Lung (tissue), 12 donors: ENCODE data around the gene PRKN. TPM values are rescaled to one million over a fixed set of nuclear protein-coding genes. Genes with fewer than 3 reads are reported as not detected.

Experiments used
- ATAC-seq: fragments of 200-7000 bp; cut with Tn5 transposase; one replicate; pipeline ENCODE4 v1.9.1; 2020; ENCODE audit warnings: moderate number of reproducible peaks; ENCODE audit not compliant: insufficient read depth, low FRiP score
- DNase-seq, 3 donors: peaks; one replicate each; pipeline ENCODE4 v3.0.0-alpha.2; 2013 to 2017
- H3K27ac ChIP-seq, 2 donors: one replicate each; pipeline ENCODE4 v1.5.1; 2013; ENCODE audit warnings: mild to moderate bottlenecking in 2 of 2, moderate library complexity in 2 of 2, control low read depth in 1 of 2, inconsistent platforms in 1 of 2, low read depth in 1 of 2, low read length in 1 of 2
- H3K27me3 ChIP-seq, 3 donors: one replicate each; pipeline ENCODE4 v1.5.1; 2013; ENCODE audit warnings: low read length in 2 of 3; ENCODE audit not compliant: control insufficient read depth in 3 of 3, insufficient read depth in 3 of 3
- H3K36me3 ChIP-seq, 4 donors: one replicate each; pipeline ENCODE4 v1.5.1; 2013; ENCODE audit warnings: low read length in 4 of 4, mild to moderate bottlenecking in 1 of 4, moderate library complexity in 1 of 4; ENCODE audit not compliant: control insufficient read depth in 4 of 4, insufficient read depth in 4 of 4
- H3K4me1 ChIP-seq, 5 donors: one replicate each; pipeline ENCODE4 v1.5.1; 2013; ENCODE audit warnings: low read length in 5 of 5, mild to moderate bottlenecking in 2 of 5, moderate library complexity in 1 of 5; ENCODE audit not compliant: control insufficient read depth in 5 of 5, insufficient read depth in 5 of 5
- H3K4me3 ChIP-seq: one replicate; pipeline ENCODE4 v1.5.1; 2013; ENCODE audit warnings: mild to moderate bottlenecking, control low read depth, moderate library complexity
- H3K9ac ChIP-seq, 2 donors: one replicate each; pipeline ENCODE4 v1.5.1; 2013; ENCODE audit warnings: low read length in 2 of 2, control low read depth in 1 of 2; ENCODE audit not compliant: insufficient read depth in 1 of 2
- H3K9me3 ChIP-seq, 4 donors: one replicate each; pipeline ENCODE4 v1.5.1; 2013; ENCODE audit warnings: low read length in 3 of 4, mild to moderate bottlenecking in 1 of 4, moderate library complexity in 1 of 4; ENCODE audit not compliant: control insufficient read depth in 4 of 4, insufficient read depth in 3 of 4
- CTCF ChIP-seq: IDR thresholded peaks from 2 replicates; pipeline ENCODE4 v1.5.1; 2012; ENCODE audit warnings: mild to moderate bottlenecking; ENCODE audit errors: control extremely low read depth, extremely low read depth
- WGBS, 2 donors: extraction: QIAGEN DNeasy Blood & Tissue Kit; methylation state at CpG; one replicate each; pipeline ENCODE4 v1.1.7; 2013; 5-methylcytosine and 5-hydroxymethylcytosine counted together
- polyA plus RNA-seq, 2 donors: library from polyadenylated mRNA; stranded (reverse); fragments of 200-250 nt; gene quantifications; one replicate each; pipeline ENCODE4 v1.2.1, GENCODE V29; 2013
- total RNA-seq, 2 donors: library from RNA; depleted of rRNA in 1 of 2; stranded (reverse); fragments of >200 nt in 1 of 2; gene quantifications; one replicate each; pipeline ENCODE4 v1.2.1, GENCODE V29; 2014 to 2021
- donor health status: control.
- donor health status: control.
- donor health status: Bipolar disorder and iron deficiency.
- donor health status: healthy.
- donor health status: DM: yes; HTN: yes; CAD: no.

PRKN gene
- total and polyA plus RNA-seq, 4 donors = 0.27 to 11.2 (median 3.1) TPM

- Histone ChIP-seq H3K4me3 (no peak overlapping the region), H3K4me1 (no peaks in the 10 kb centered on the region), H3K9me3 (peaks cover 0 to 12% (median 2%) of the 10 kb centered on the region in 4 donors), H3K36me3 (no peaks in the 10 kb centered on the region), H3K9ac (no peak overlapping the region), H3K27me3 (no peaks in the 10 kb centered on the region), H3K27ac (no peak overlapping the region)
- no peak for TF ChIP-seq CTCF
- WGBS, 2 donors = 83 to 89% methylated on average over 8 of the region's 8 CpGs
- no peak for DNase-seq
- no peak for ATAC-seq
Measured at GRCh38 chr6:161401587-161402309, 1325.8 kb downstream of the PRKN start.

- no peak overlapping the region for H3K9ac ChIP-seq
- no peak overlapping the region for H3K4me3 ChIP-seq
- H3K27ac ChIP-seq = no peak overlapping the region
- DNase-seq (no peak), ATAC-seq (no peak)
- no peaks in the 10 kb centered on the region for H3K27me3 ChIP-seq
- TF ChIP-seq CTCF = no peak
- WGBS, 2 donors = 76 to 83% methylated on average over 5 of the region's 5 CpGs
- no peaks in the 10 kb centered on the region for H3K36me3 ChIP-seq
- H3K9me3 ChIP-seq = peaks cover 0 to 12% (median 2%) of the 10 kb centered on the region in 4 donors
- H3K4me1 ChIP-seq = no peaks in the 10 kb centered on the region
Measured at GRCh38 chr6:161400671-161401070, 1326.9 kb downstream of the PRKN start.

GRCh38 chr6:161396539-161396938 is 1331.0 kb downstream of the PRKN start:
- no peak overlapping the region for H3K4me3 ChIP-seq
- no peak overlapping the region for H3K9ac ChIP-seq
- DNase-seq (no peak), ATAC-seq (no peak)
- peaks cover 0 to 4% (median 0%) of the 10 kb centered on the region in 5 donors for H3K4me1 ChIP-seq
- no peak overlapping the region for H3K27ac ChIP-seq
- no peaks in the 10 kb centered on the region for H3K27me3 ChIP-seq
- 93 to 94% methylated on average over 6 of the region's 6 CpGs for WGBS, 2 donors
- no peaks in the 10 kb centered on the region for H3K36me3 ChIP-seq
- H3K9me3 ChIP-seq = peaks cover 0 to 10% (median 0%) of the 10 kb centered on the region in 4 donors
- TF ChIP-seq CTCF = no peak
